Gastrocnemius medialis (tissue), 4 donors: ENCODE measurements around the gene PLPPR1.
"Not testable (repeated sequence)": the region's sequence is repeated elsewhere in the genome, so short reads cannot be mapped to it uniquely, and the experiment has no call there.

Experiments
- POLR2A ChIP-seq, 2 donors: fragments of 450-650 bp; IDR thresholded peaks; one replicate each; pipeline ENCODE4 v1.6.1; 2017; ENCODE audit warnings: antibody characterized with exemption in 2 of 2, mild to moderate bottlenecking in 2 of 2, moderate library complexity in 2 of 2
- TF ChIP-seq, protein P1 (sequence below), 5 experiments: fragments of 450-650 bp in 3 of 5; fragments of 200-600 bp in 2 of 5; sonication (generic) in 2 of 5; IDR thresholded peaks in 4 of 5; conservative IDR thresholded peaks in 1 of 5; 1 replicate in 4 of 5; 2 replicates in 1 of 5; pipeline ENCODE4 v1.5.1; 2016 to 2019; ENCODE audit warnings: antibody characterized with exemption in 5 of 5, mild to moderate bottlenecking in 3 of 5, moderate library complexity in 3 of 5

GRCh38 chr9:101039581-101039980 is 11.1 kb downstream of the PLPPR1 start:
- TF ChIP-seq POLR2A (IDR thresholded peaks at IDR 0.05), result not testable (repeated sequence)
- TF ChIP-seq, protein P1, sequence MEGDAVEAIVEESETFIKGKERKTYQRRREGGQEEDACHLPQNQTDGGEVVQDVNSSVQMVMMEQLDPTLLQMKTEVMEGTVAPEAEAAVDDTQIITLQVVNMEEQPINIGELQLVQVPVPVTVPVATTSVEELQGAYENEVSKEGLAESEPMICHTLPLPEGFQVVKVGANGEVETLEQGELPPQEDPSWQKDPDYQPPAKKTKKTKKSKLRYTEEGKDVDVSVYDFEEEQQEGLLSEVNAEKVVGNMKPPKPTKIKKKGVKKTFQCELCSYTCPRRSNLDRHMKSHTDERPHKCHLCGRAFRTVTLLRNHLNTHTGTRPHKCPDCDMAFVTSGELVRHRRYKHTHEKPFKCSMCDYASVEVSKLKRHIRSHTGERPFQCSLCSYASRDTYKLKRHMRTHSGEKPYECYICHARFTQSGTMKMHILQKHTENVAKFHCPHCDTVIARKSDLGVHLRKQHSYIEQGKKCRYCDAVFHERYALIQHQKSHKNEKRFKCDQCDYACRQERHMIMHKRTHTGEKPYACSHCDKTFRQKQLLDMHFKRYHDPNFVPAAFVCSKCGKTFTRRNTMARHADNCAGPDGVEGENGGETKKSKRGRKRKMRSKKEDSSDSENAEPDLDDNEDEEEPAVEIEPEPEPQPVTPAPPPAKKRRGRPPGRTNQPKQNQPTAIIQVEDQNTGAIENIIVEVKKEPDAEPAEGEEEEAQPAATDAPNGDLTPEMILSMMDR (IDR thresholded peaks at IDR 0.05 in 4 of 5, conservative IDR thresholded peaks at IDR 0.05 in 1 of 5), result not testable (repeated sequence)
